Right lobe of liver (tissue), 4 donors: ENCODE results near the gene CCK.

Experiments
- POLR2A ChIP-seq: fragments of 450-650 bp; IDR thresholded peaks from one replicate; pipeline ENCODE4 v1.6.1; 2017; ENCODE audit warnings: antibody characterized with exemption, mild to moderate bottlenecking
- TF ChIP-seq, protein P1 (sequence below), 4 donors: fragments of 200-600 bp in 3 of 4; fragments of 450-650 bp in 1 of 4; IDR thresholded peaks; one replicate each; pipeline versions ENCODE4 v1.5.1 to v1.8.0; 2016 to 2022; ENCODE audit warnings: antibody characterized with exemption in 4 of 4, mild to moderate bottlenecking in 2 of 4
- donor health status: DM: no; HTN: no; CAD: no.
- donor health status: DM: no; HTN: no; CAD: no.
- donor health status: DM: no; HTN: yes; CAD: no.

DNA sequence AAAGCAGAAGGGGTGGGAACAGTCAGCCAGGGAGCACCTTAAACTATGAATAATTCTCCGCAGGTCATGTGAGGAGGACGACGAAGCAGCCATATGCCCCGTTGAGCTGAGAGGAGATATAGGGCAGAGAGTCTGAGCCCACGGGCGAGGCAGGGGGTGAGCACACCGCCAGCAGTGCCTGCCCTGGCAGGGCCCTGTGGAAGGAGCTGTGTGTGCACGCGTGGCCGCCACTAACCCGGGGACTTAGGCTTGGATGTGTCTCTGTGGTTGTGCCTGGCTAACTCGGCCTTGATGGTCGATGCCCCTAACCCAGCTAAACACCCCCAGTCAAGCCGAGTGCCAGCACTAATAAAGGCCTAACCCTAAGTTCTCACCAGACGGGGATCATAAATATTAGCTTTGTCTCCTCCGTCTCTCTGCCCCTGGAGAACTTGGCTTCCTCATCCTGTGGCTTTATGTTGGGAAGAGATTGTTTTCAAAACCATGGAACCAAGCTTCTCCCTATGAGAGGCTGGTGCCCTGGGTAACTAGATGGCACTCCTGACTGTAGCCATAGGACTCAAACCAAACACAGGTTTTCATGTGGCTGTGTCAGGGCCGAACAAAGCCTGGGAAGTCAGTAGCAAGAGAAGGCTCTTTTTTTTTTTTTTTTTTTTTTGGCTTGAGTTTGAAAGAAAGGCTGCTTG, 45.4 kb downstream of the CCK start:
- TF ChIP-seq, protein P1, sequence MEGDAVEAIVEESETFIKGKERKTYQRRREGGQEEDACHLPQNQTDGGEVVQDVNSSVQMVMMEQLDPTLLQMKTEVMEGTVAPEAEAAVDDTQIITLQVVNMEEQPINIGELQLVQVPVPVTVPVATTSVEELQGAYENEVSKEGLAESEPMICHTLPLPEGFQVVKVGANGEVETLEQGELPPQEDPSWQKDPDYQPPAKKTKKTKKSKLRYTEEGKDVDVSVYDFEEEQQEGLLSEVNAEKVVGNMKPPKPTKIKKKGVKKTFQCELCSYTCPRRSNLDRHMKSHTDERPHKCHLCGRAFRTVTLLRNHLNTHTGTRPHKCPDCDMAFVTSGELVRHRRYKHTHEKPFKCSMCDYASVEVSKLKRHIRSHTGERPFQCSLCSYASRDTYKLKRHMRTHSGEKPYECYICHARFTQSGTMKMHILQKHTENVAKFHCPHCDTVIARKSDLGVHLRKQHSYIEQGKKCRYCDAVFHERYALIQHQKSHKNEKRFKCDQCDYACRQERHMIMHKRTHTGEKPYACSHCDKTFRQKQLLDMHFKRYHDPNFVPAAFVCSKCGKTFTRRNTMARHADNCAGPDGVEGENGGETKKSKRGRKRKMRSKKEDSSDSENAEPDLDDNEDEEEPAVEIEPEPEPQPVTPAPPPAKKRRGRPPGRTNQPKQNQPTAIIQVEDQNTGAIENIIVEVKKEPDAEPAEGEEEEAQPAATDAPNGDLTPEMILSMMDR (IDR thresholded peaks at IDR 0.05): no peak
- TF ChIP-seq POLR2A: no peak
